HepG2 (cell line): Measurements from ENCODE around the gene SERPINF2. TPM values are rescaled to one million over a fixed set of nuclear protein-coding genes. Genes with fewer than 3 reads are reported as not detected.
A peak's percentile ranks its signal among the peaks of the same experiment; 100 is the strongest.

Experiments used
- CENPT ChIP-seq: sonication (generic); formaldehyde crosslinking; IDR thresholded peaks from 2 replicates; pipeline ENCODE4 v1.8.0; 2022; ENCODE audit warnings: low read depth, mild to moderate bottlenecking, moderate library complexity, missing genetic modification reagents
- JUND ChIP-seq: sonication (generic); formaldehyde crosslinking; IDR thresholded peaks from 2 replicates; pipeline ENCODE4 v1.8.0; 2022; ENCODE audit warnings: mild to moderate bottlenecking, missing genetic modification reagents
- KDM3A ChIP-seq: IDR thresholded peaks from 2 replicates; pipeline ENCODE4 v1.6.1; 2018; ENCODE audit warnings: low read depth, missing compliant biosample characterization
- MEIS1 ChIP-seq: sonication (generic); formaldehyde crosslinking; IDR thresholded peaks from 2 replicates; pipeline ENCODE4 v1.9.0; 2021; ENCODE audit warnings: mild to moderate bottlenecking, missing genetic modification reagents, moderate library complexity, borderline replicate concordance
- NR3C1 ChIP-seq: sonication (generic); formaldehyde crosslinking; IDR thresholded peaks from 2 replicates; pipeline ENCODE4 v1.4.0; 2020; ENCODE audit warnings: missing genetic modification reagents
- RARG ChIP-seq: sonication (generic); formaldehyde crosslinking; IDR thresholded peaks from 2 replicates; pipeline ENCODE4 v1.4.0; 2020; ENCODE audit warnings: low read depth, mild to moderate bottlenecking, missing genetic modification reagents
- SMAD9 ChIP-seq: sonication (generic); formaldehyde crosslinking; IDR thresholded peaks from 2 replicates; pipeline ENCODE4 v1.5.1; 2020; ENCODE audit warnings: mild to moderate bottlenecking, missing genetic modification reagents
- SP5 ChIP-seq: IDR thresholded peaks from 2 replicates; pipeline ENCODE4 v1.6.1; 2016; ENCODE audit warnings: low read depth, borderline replicate concordance
- SRF ChIP-seq: IDR thresholded peaks from 2 replicates; pipeline ENCODE4 v1.6.1; 2011; ENCODE audit warnings: mild to moderate bottlenecking, low read depth, low read length, moderate library complexity
- TEAD2 ChIP-seq: sonication (generic); formaldehyde crosslinking; IDR thresholded peaks from 2 replicates; pipeline ENCODE4 v1.9.0; 2021; ENCODE audit warnings: missing genetic modification reagents
- YEATS4 ChIP-seq: sonication (generic); formaldehyde crosslinking; IDR thresholded peaks from 2 replicates; pipeline ENCODE4 v1.4.0; 2020; ENCODE audit warnings: missing genetic modification reagents, borderline replicate concordance
- ZBTB3 ChIP-seq: sonication (generic); formaldehyde crosslinking; IDR thresholded peaks from 2 replicates; pipeline ENCODE4 v1.4.0; 2020; ENCODE audit warnings: low read depth, mild to moderate bottlenecking, moderate library complexity, missing genetic modification reagents, borderline replicate concordance
- ZFY ChIP-seq: sonication (generic); formaldehyde crosslinking; IDR thresholded peaks from 2 replicates; pipeline ENCODE4 v1.4.0; 2020; ENCODE audit warnings: missing genetic modification reagents
- ZKSCAN5 ChIP-seq: sonication (generic); formaldehyde crosslinking; IDR thresholded peaks from 2 replicates; pipeline ENCODE4 v1.5.1; 2020; ENCODE audit warnings: mild to moderate bottlenecking, missing genetic modification reagents
- ZNF101 ChIP-seq: sonication (generic); formaldehyde crosslinking; IDR thresholded peaks from 2 replicates; pipeline ENCODE4 v1.4.0; 2020; ENCODE audit warnings: mild to moderate bottlenecking, low read depth, missing genetic modification reagents, borderline replicate concordance
- ZNF124 ChIP-seq: sonication (generic); formaldehyde crosslinking; IDR thresholded peaks from 2 replicates; pipeline ENCODE4 v1.4.0; 2020; ENCODE audit warnings: missing genetic modification reagents
- ZNF225 ChIP-seq: sonication (generic); formaldehyde crosslinking; IDR thresholded peaks from 2 replicates; pipeline ENCODE4 v1.4.0; 2020; ENCODE audit warnings: mild to moderate bottlenecking, missing genetic modification reagents
- ZNF350 ChIP-seq: sonication (generic); formaldehyde crosslinking; IDR thresholded peaks from 2 replicates; pipeline ENCODE4 v1.4.0; 2020; ENCODE audit warnings: mild to moderate bottlenecking, low read depth, missing genetic modification reagents, borderline replicate concordance
- ZNF605 ChIP-seq: sonication (generic); formaldehyde crosslinking; IDR thresholded peaks from 2 replicates; pipeline ENCODE4 v1.8.0; 2022; ENCODE audit warnings: mild to moderate bottlenecking, missing genetic modification reagents
- ZNF674 ChIP-seq: sonication (generic); formaldehyde crosslinking; IDR thresholded peaks from 2 replicates; pipeline ENCODE4 v1.5.0; 2020; ENCODE audit warnings: low read depth, mild to moderate bottlenecking, missing genetic modification reagents
- ZNF841 ChIP-seq: sonication (generic); formaldehyde crosslinking; IDR thresholded peaks from 2 replicates; pipeline ENCODE4 v1.8.1; 2023; ENCODE audit warnings: missing genetic modification reagents, borderline replicate concordance
- polyA plus RNA-seq, 8 experiments: library from polyadenylated mRNA; depleted of rRNA in 3 of 8; stranded (reverse) in 7 of 8; unstranded in 1 of 8; fragments of >200 nt; fragmentation: Illumina TruSeq in 4 of 8; extraction: Trizol in 4 of 8; gene quantifications; 2 replicates each; pipeline versions ENCODE4 v1.2.1 to v1.2.3, GENCODE V29; 2011 to 2016; ENCODE audit warnings: low read depth in 4 of 8, missing spikeins in 1 of 8, mixed read lengths in 1 of 8; ENCODE audit not compliant: insufficient read depth in 1 of 8
- total RNA-seq, 5 experiments: library from RNA; depleted of rRNA; stranded (reverse); fragments of >200 nt; fragmentation: Illumina TruSeq; extraction: Trizol; gene quantifications; 2 replicates each; pipeline ENCODE4 v1.2.3, GENCODE V29; 2016; ENCODE audit warnings: low read depth in 1 of 5
- TF ChIP-seq, protein P1 (sequence below): sonication (generic); formaldehyde crosslinking; conservative IDR thresholded peaks from 2 replicates; pipeline ENCODE4 v1.4.0; 2020; ENCODE audit warnings: mild to moderate bottlenecking, missing genetic modification reagents, moderate library complexity
- TF ChIP-seq, protein P2 (sequence below): sonication (generic); formaldehyde crosslinking; IDR thresholded peaks from 2 replicates; pipeline ENCODE4 v1.4.0; 2020; ENCODE audit warnings: missing genetic modification reagents
- TF ChIP-seq, protein P3 (sequence below): sonication (generic); formaldehyde crosslinking; conservative IDR thresholded peaks from 2 replicates; pipeline ENCODE4 v1.8.0; 2022; ENCODE audit warnings: low read depth, missing genetic modification reagents
- TF ChIP-seq, protein P4 (sequence below): conservative IDR thresholded peaks from 2 replicates; pipeline ENCODE4 v1.6.1; 2018; ENCODE audit warnings: missing genetic modification reagents

Gene SERPINF2
- total and polyA plus RNA-seq, 2 of the 13 experiments (the other 11 are each of a cell fraction or from before 2014, with no cell fraction given) = 309 to 548 TPM

DNA sequence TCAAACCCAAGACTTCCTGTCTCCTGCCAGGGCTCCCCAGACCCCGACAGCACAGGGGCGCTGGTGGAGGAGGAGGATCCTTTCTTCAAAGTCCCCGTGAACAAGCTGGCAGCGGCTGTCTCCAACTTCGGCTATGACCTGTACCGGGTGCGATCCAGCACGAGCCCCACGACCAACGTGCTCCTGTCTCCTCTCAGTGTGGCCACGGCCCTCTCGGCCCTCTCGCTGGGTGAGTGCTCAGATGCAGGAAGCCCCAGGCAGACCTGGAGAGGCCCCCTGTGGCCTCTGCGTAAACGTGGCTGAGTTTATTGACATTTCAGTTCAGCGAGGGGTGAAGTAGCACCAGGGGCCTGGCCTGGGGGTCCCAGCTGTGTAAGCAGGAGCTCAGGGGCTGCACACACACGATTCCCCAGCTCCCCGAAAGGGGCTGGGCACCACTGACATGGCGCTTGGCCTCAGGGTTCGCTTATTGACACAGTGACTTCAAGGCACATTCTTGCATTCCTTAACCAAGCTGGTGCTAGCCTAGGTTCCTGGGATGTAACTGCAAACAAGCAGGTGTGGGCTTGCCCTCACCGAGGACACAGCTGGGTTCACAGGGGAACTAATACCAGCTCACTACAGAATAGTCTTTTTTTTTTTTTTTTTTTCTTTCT is 27.3 kb downstream of the SERPINF2 start (continued):
- no peak for TF ChIP-seq ZNF350 (CRISPR knock-in tag)
- peak; percentile 46; the same call in 1 of the 2 replicates for TF ChIP-seq YEATS4 (CRISPR knock-in tag)
- TF ChIP-seq, protein P1, sequence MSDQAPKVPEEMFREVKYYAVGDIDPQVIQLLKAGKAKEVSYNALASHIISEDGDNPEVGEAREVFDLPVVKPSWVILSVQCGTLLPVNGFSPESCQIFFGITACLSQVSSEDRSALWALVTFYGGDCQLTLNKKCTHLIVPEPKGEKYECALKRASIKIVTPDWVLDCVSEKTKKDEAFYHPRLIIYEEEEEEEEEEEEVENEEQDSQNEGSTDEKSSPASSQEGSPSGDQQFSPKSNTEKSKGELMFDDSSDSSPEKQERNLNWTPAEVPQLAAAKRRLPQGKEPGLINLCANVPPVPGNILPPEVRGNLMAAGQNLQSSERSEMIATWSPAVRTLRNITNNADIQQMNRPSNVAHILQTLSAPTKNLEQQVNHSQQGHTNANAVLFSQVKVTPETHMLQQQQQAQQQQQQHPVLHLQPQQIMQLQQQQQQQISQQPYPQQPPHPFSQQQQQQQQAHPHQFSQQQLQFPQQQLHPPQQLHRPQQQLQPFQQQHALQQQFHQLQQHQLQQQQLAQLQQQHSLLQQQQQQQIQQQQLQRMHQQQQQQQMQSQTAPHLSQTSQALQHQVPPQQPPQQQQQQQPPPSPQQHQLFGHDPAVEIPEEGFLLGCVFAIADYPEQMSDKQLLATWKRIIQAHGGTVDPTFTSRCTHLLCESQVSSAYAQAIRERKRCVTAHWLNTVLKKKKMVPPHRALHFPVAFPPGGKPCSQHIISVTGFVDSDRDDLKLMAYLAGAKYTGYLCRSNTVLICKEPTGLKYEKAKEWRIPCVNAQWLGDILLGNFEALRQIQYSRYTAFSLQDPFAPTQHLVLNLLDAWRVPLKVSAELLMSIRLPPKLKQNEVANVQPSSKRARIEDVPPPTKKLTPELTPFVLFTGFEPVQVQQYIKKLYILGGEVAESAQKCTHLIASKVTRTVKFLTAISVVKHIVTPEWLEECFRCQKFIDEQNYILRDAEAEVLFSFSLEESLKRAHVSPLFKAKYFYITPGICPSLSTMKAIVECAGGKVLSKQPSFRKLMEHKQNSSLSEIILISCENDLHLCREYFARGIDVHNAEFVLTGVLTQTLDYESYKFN (CRISPR knock-in tag) = peak; percentile 77
- no peak for TF ChIP-seq ZNF674
- no peak for TF ChIP-seq ZKSCAN5 (CRISPR knock-in tag)
- peak; percentile 66 for TF ChIP-seq SP5 (CRISPR knock-in tag)
- no peak for TF ChIP-seq ZNF101 (CRISPR knock-in tag)
- no peak for TF ChIP-seq RARG (CRISPR knock-in tag)
- no peak for TF ChIP-seq KDM3A (CRISPR knock-in tag)
- TF ChIP-seq ZNF124 (CRISPR knock-in tag) = no peak
- TF ChIP-seq, protein P2, sequence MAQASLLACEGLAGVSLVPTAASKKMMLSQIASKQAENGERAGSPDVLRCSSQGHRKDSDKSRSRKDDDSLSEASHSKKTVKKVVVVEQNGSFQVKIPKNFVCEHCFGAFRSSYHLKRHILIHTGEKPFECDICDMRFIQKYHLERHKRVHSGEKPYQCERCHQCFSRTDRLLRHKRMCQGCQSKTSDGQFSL = no peak
- no peak for TF ChIP-seq ZBTB3 (CRISPR knock-in tag)
- TF ChIP-seq NR3C1 (CRISPR knock-in tag) = no peak
- TF ChIP-seq, protein P3, sequence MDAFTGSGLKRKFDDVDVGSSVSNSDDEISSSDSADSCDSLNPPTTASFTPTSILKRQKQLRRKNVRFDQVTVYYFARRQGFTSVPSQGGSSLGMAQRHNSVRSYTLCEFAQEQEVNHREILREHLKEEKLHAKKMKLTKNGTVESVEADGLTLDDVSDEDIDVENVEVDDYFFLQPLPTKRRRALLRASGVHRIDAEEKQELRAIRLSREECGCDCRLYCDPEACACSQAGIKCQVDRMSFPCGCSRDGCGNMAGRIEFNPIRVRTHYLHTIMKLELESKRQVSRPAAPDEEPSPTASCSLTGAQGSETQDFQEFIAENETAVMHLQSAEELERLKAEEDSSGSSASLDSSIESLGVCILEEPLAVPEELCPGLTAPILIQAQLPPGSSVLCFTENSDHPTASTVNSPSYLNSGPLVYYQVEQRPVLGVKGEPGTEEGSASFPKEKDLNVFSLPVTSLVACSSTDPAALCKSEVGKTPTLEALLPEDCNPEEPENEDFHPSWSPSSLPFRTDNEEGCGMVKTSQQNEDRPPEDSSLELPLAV (CRISPR knock-in tag) = no peak
- TF ChIP-seq ZNF225 = no peak
- no peak for TF ChIP-seq TEAD2 (CRISPR knock-in tag)
- no peak for TF ChIP-seq CENPT (CRISPR knock-in tag)
- peak; percentile 55; the same call in 1 of the 2 replicates for TF ChIP-seq ZNF605 (CRISPR knock-in tag)
- TF ChIP-seq SRF = no peak
- TF ChIP-seq MEIS1 = 0 out of 2 replicates have a peak, but pooled peaks have one; percentile 25
- TF ChIP-seq ZFY = peak; percentile 48; the same call in 1 of the 2 replicates
- TF ChIP-seq, protein P4, sequence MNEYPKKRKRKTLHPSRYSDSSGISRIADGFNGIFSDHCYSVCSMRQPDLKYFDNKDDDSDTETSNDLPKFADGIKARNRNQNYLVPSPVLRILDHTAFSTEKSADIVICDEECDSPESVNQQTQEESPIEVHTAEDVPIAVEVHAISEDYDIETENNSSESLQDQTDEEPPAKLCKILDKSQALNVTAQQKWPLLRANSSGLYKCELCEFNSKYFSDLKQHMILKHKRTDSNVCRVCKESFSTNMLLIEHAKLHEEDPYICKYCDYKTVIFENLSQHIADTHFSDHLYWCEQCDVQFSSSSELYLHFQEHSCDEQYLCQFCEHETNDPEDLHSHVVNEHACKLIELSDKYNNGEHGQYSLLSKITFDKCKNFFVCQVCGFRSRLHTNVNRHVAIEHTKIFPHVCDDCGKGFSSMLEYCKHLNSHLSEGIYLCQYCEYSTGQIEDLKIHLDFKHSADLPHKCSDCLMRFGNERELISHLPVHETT (CRISPR knock-in tag) = no peak
- no peak for TF ChIP-seq SMAD9 (CRISPR knock-in tag)
- peak; percentile 67; the same call in 1 of the 2 replicates for TF ChIP-seq JUND (CRISPR knock-in tag)
- no peak for TF ChIP-seq ZNF841
